ENCODE data around the gene USP38.
"Not testable (repeated sequence)": the region's sequence is repeated elsewhere in the genome, so short reads cannot be mapped to it uniquely, and the experiment has no call there.

USP38 gene

GRCh38 chr4:143203577-143203976 is 18.9 kb downstream of the USP38 start:
- no peak for DNase-seq (ENCODE audit: low read depth in 1 of 2, low spot score in 1 of 2)

DNA sequence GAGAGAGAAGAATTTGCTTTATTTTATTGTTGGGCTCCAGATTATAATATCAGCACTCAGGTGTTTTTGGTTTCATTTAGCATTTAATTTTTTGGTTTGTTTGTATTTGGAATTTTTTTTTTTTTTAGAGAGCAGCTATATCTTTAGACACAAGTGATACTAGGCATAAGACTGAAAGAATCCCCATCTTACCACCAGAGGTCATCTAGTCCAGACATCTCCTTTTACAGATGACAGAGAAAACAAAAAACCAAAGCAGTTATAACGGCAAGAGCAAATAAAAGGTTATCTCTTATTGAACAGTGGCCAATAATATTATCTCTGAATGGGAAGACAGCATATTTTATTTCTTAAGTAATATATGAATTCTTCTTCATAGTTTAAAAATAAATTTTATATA is 22.8 kb downstream of the USP38 start:
- DNase-seq (ENCODE audit: low read depth in 1 of 2, low spot score in 1 of 2): no peak

DNA sequence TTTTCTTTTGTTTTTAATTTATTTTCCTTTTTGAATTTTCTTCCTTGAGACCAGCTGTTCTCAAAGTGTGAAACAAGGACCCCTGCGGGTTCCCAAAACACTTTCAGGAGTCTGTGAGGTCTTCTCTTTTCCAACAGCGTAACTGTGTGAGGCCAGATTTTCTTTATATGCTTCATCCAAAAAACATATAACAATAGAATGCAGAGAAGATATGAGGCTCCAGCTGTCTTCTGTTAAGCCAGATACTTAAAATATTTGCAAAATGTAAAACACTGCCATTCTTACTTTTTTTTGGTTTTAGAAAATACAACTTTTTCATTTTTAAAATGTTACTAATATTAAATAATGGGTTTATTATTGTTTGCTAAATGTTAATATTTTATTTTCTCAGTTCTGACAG is 27.8 kb downstream of the USP38 start:
- DNase-seq (ENCODE audit: low read depth in 1 of 2, low spot score in 1 of 2): no peak

- no peak for DNase-seq (ENCODE audit: low read depth in 1 of 2, low spot score in 1 of 2)
These were observed 31.2 kb downstream of the USP38 start for GRCh38 chr4:143215873-143216272.

- DNase-seq (ENCODE audit: low read depth in 1 of 2, low spot score in 1 of 2): no peak
These were observed 39.5 kb downstream of the USP38 start for GRCh38 chr4:143224255-143224654.

GRCh38 chr4:143225167-143225566 is 40.5 kb downstream of the USP38 start:
- no peak for DNase-seq (ENCODE audit: low read depth in 1 of 2, low spot score in 1 of 2)

DNA sequence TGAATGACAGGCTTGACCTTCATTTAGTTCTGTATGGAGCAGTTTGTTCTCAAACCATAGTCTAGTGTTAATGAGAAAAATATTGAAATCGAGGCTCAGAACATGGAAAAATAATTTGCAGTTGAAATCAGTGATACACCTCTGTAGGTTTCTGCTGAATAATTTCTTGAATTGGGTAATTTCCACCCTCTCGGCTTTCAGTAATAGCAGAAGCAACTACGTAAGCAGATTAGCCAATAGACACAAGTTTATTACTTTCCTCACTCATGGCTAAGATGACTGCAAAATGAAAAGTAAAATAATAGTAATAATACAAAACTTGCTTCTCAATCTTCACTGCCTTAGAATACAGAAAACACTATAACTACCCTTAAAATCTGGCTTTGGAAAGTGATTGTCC is 46.0 kb downstream of the USP38 start:
- DNase-seq (ENCODE audit: low read depth in 1 of 2, low spot score in 1 of 2): no peak

DNA sequence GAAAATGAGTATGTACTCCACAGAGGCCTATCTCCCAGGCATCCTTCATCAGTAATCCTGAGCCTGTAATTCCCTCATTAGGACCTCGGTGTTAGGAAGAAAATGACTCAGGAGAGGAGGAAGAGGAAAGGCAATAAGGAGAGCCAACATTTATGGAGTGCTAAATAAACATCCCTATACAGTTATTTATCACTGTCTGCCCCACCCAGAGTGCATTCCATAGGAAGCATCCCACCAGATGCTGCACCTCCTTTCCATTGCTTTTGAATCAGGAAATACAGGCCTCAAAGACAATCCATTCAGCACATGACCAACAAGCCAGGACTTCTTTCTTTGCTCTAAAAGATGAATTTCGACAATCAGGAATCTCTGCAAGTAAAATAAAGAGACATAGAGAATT is 47.6 kb downstream of the USP38 start:
- no peak for DNase-seq (ENCODE audit: low read depth in 1 of 2, low spot score in 1 of 2)

DNA sequence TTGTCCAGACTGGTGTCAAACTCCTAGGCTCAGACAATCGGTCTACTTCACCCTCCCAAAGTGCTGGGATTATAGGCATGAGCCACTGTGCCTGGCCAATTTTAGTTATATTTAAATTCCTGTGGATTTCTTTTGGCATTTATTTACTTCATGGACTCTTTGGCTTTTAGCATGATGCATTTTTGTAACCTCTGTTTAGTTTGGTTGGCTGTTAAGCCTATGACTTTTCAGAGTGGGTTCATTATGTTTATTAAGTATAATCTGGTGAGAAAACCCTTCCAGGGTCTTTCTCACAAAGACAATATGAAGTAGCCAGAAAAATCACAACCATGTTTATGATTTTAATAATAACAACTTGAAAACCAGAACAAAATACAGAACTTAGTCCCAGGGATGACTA is 49.4 kb downstream of the USP38 start:
- no peak for DNase-seq (ENCODE audit: low read depth in 1 of 2, low spot score in 1 of 2)

DNA sequence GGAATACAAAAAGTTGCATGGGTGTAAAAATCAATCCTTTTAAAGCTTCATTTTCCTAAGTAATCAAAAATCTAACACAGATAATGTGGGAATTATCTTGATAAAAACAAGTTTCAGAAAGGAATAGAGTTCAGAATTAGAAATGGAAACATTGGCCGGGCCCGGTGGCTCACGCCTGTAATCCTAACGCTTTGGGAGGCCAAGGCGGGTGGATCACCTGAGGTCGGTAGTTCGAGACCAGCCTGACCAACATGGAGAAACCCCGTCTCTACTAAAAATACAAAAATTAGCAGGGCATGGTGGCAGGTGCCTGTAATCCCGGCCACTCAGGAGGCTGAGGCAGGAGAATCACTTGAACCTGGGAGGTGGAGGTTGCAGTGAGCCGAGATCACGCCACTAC is 52.5 kb downstream of the USP38 start:
- not testable (repeated sequence) for DNase-seq (ENCODE audit: low read depth in 1 of 2, low spot score in 1 of 2)

- DNase-seq (ENCODE audit: low read depth in 1 of 2, low spot score in 1 of 2): no peak
These were observed 56.4 kb downstream of the USP38 start for GRCh38 chr4:143240939-143241679.

- no peak for DNase-seq (ENCODE audit: low read depth in 1 of 2, low spot score in 1 of 2)
These were observed 57.2 kb downstream of the USP38 start for GRCh38 chr4:143241892-143242291.

GRCh38 chr4:143243041-143243440 is 58.3 kb downstream of the USP38 start:
- DNase-seq (ENCODE audit: low read depth in 1 of 2, low spot score in 1 of 2): no peak

DNA sequence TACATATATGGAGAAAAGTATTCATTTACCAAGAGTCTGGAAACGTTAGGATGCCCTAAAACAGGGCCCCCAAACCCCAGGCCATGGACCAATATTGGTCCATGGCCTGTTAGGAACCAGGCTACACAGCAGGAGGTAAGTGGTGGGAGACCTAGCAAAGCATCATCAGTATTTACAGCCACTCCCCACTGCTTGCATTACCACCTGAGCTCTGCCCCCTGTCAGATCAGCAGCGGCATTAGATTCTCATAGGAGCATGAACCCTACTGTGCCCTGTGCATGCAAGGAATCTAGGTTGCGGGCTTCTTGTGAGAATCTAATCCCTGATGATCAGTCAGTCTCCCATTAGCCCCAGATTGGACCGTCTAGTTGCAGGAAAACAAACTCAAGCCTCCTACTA is 62.3 kb downstream of the USP38 start:
- no peak for DNase-seq (ENCODE audit: low read depth in 1 of 2, low spot score in 1 of 2)

- DNase-seq (ENCODE audit: low read depth in 1 of 2, low spot score in 1 of 2): no peak
These were observed 63.1 kb downstream of the USP38 start for GRCh38 chr4:143247866-143248265.

- no peak for DNase-seq (ENCODE audit: low read depth in 1 of 2, low spot score in 1 of 2)
These were observed 64.1 kb downstream of the USP38 start for GRCh38 chr4:143248827-143249226.

DNA sequence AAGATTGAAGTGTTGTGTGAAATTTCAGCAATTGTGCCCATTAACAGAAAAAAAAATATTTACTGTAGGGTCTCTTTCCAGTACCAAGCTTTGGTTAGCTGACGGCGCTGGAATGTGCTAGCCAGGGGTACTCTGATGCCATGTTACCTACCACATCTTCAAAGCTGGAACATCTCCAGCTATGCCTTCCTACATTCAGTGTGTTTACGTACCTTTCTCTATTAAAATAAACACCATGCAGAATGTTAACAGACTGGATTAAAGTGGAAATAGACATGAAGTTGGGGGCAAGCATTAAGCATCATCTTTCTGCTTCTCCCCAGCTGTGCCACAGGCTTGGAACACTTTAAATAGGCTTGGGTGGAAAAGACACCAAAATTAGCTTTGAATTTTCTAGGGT is 65.9 kb downstream of the USP38 start:
- no peak for DNase-seq (ENCODE audit: low read depth in 1 of 2, low spot score in 1 of 2)

DNA sequence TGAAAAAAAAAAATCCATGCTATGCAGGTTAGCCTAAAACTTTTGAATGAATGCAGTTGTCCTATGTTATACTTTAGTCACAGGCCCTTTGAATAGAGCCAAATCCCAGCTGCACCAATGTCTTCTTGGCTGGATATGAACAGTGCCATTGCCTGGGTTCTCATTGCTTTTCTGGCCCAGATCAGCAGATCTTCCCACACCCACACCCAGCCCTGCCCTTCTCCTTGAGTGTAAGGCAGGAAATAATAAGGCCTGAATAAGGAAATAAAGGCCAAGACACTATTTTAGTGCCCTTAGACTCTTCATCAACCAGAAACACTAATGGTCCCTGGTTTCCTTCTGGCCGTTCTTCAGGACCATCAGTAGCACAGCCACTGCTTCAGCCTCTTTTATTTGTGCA is 66.6 kb downstream of the USP38 start:
- no peak for DNase-seq (ENCODE audit: low read depth in 1 of 2, low spot score in 1 of 2)

- DNase-seq (ENCODE audit: low read depth in 1 of 2, low spot score in 1 of 2): no peak
These were observed 67.1 kb downstream of the USP38 start for GRCh38 chr4:143251779-143252178.

GRCh38 chr4:143252478-143252877 is 67.8 kb downstream of the USP38 start:
- no peak for DNase-seq (ENCODE audit: low read depth in 1 of 2, low spot score in 1 of 2)

GRCh38 chr4:143253166-143253565 is 68.4 kb downstream of the USP38 start:
- no peak for DNase-seq (ENCODE audit: low read depth in 1 of 2, low spot score in 1 of 2)

DNA sequence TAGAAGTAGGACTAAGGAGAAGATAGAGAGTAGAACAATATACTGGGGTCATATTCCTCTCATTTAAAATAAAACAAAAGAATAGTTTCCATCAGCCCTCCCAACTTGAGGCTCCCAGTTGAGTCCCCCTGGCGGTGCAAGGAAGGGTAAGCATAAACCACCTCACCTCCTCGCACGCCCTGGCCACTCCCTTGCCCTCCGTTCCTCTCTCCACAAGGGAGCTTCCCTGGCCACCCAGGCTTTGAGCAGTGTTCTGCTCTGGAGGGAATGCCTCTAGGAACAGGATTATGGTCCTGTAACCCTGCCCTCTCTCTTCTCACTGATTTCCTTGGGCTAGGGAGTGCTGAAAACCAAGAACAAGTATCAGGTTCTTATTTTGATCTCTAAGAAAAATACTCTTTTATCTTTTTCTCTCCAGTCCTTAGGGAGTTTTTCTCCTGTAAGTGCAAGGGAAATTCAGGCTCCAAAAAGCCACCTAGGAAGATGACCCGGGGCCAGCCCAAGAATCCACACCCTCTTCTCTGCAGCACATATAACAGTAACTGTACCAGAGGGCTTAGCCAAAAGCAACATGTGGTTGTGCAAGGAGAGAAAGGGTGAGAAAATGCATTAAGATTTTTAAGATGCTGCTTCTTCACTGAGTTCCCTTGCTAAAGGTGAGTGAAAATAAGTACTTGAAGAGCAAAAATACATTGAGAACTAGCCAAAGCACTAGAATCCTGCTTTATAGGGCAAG is 69.9 kb downstream of the USP38 start:
- DNase-seq (ENCODE audit: low read depth in 1 of 2, low spot score in 1 of 2): no peak

GRCh38 chr4:143256456-143256855 is 71.7 kb downstream of the USP38 start:
- DNase-seq (ENCODE audit: low read depth in 1 of 2, low spot score in 1 of 2): no peak
